ENCODE data around the gene RAB3IL1. TPM values are rescaled to one million over a fixed set of nuclear protein-coding genes. Genes with fewer than 3 reads are reported as not detected.

RAB3IL1 gene
- total RNA-seq, 4 donors from 2014 or later = 1.1 to 28.1 (median 5.7) TPM

DNA sequence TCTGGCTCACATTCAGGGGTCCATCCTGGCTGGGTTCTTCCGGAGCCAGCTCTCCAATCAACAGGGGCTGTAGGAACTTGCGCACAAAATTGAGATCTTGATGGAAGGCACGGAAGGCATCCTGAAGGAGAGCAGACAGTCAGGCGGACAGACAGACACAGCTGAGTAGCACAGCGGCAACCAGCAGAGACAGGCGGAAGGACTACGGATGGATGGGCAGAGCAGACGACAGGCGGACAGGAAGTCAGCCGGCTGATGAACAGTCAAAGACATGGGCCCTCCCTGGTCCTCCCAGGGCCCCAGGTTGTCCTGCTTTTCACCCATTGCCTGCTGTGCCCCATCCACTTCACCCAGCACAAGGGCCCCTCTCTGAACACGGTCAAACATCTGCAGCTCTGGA is 37.3 kb downstream of the RAB3IL1 start:
- H3K4me3 ChIP-seq = peak overlapping the region in 2 of 4 donors; percentile 5 to 16
- peaks cover 0 to 9% (median 4%) of the 10 kb centered on the region in 4 donors for H3K4me1 ChIP-seq
- no peaks in the 10 kb centered on the region for H3K9me3 ChIP-seq
- H3K27me3 ChIP-seq = no peaks in the 10 kb centered on the region
- H3K27ac ChIP-seq = peak overlapping the region in 1 of 4 donors; percentile 70
- H3K36me3 ChIP-seq = no peaks in the 10 kb centered on the region
- TF ChIP-seq POLR2A (IDR thresholded peaks at IDR 0.05) (no peak), CTCF (IDR thresholded peaks at IDR 0.05) (no peak)
- DNase-seq = peak in 2 of 3 donors; percentile 56

GRCh38 chr11:61879152-61879551 is 38.2 kb downstream of the RAB3IL1 start:
- TF ChIP-seq CTCF (IDR thresholded peaks at IDR 0.05) (no peak), POLR2A (IDR thresholded peaks at IDR 0.05) (no peak)
- H3K4me3 ChIP-seq = no peak overlapping the region
- H3K36me3 ChIP-seq = no peaks in the 10 kb centered on the region
- H3K9me3 ChIP-seq = no peaks in the 10 kb centered on the region
- peaks cover 0 to 9% (median 4%) of the 10 kb centered on the region in 4 donors for H3K4me1 ChIP-seq
- H3K27me3 ChIP-seq = no peaks in the 10 kb centered on the region
- DNase-seq = no peak
- peak overlapping the region in 1 of 4 donors; percentile 70 for H3K27ac ChIP-seq

GRCh38 chr11:61875698-61876097 is 41.7 kb downstream of the RAB3IL1 start:
- TF ChIP-seq CTCF (IDR thresholded peaks at IDR 0.05) = no peak
- TF ChIP-seq POLR2A (IDR thresholded peaks at IDR 0.05) = no peak
- DNase-seq = no peak
- H3K27me3 ChIP-seq = no peaks in the 10 kb centered on the region
- no peak overlapping the region for H3K4me3 ChIP-seq
- no peak overlapping the region for H3K27ac ChIP-seq
- no peaks in the 10 kb centered on the region for H3K36me3 ChIP-seq
- peaks cover 0 to 8% (median 6%) of the 10 kb centered on the region in 4 donors for H3K4me1 ChIP-seq
- no peaks in the 10 kb centered on the region for H3K9me3 ChIP-seq

DNA sequence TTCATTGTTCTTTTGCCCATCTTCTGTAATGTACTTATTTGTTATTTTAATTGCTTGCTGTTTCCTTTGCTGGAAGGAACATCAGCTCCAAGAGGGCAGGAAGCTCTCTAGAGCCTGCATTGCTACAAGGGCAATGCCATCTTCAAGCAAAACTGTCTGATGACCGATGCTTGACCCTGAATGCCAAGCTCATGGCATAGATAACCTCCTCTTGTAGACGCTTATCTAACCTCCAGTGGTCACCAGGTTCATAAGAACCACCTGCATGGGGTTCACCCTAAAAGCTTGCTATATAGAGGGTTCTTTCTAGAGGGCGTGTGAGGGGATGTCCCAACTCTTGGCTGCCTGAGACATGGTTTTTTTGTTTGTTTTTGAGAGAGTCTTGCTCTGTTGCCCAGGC is 42.5 kb downstream of the RAB3IL1 start:
- Histone ChIP-seq H3K36me3 (no peaks in the 10 kb centered on the region), H3K4me1 (peaks cover 0 to 8% (median 5%) of the 10 kb centered on the region in 4 donors), H3K27ac (no peak overlapping the region), H3K4me3 (no peak overlapping the region), H3K9me3 (no peaks in the 10 kb centered on the region), H3K27me3 (no peaks in the 10 kb centered on the region)
- no peak for DNase-seq
- TF ChIP-seq CTCF (IDR thresholded peaks at IDR 0.05) = no peak

GRCh38 chr11:61874377-61874809 is 43.0 kb downstream of the RAB3IL1 start:
- Histone ChIP-seq H3K27me3 (no peaks in the 10 kb centered on the region), H3K9me3 (no peaks in the 10 kb centered on the region), H3K36me3 (no peaks in the 10 kb centered on the region), H3K27ac (no peak overlapping the region), H3K4me3 (no peak overlapping the region), H3K4me1 (peaks cover 0 to 8% (median 2%) of the 10 kb centered on the region in 4 donors)
- TF ChIP-seq POLR2A (IDR thresholded peaks at IDR 0.05) (no peak), CTCF (IDR thresholded peaks at IDR 0.05) (no peak)
- no peak for DNase-seq

Data from Peyer's patch (tissue), 4 donors.